NCI-H1105 treated with DMSO at 0.1 percent for 48 hours (cell line): ENCODE data around the gene KRTAP2-1.
"Not testable (repeated sequence)": the region's sequence is repeated elsewhere in the genome, so short reads cannot be mapped to it uniquely, and the experiment has no call there.

Experiments
- DNase-seq: peaks from one replicate; lab custom pipeline; 2025; lab: John Stamatoyannopoulos, UW

KRTAP2-1 gene

GRCh38 chr17:41012326-41013120 is 34.6 kb downstream of the KRTAP2-1 start:
- DNase-seq = peak; percentile 29

- DNase-seq = no peak
These were observed 36.7 kb downstream of the KRTAP2-1 start for GRCh38 chr17:41010441-41010840.

DNA sequence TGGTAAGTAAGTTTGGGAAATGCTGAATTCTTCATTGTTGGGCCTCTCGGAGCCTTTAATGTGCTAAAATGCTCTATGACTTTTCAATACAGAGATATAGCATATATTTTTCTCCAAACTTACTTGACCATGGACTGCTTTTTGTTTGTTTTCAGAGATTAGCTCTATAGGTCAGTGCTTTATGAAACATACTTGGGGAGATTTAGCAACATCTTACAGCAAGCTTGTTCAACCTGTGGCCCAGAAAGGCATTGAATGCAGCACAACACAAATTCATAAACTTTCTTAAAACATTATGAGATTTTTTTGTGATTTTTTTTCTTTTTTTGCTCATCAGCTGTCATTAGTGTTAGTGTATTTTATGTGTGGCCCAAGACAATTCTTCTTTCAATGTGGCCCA is 37.2 kb downstream of the KRTAP2-1 start:
- no peak for DNase-seq

GRCh38 chr17:41009301-41009760 is 37.8 kb downstream of the KRTAP2-1 start:
- DNase-seq = peak; percentile 85

DNA sequence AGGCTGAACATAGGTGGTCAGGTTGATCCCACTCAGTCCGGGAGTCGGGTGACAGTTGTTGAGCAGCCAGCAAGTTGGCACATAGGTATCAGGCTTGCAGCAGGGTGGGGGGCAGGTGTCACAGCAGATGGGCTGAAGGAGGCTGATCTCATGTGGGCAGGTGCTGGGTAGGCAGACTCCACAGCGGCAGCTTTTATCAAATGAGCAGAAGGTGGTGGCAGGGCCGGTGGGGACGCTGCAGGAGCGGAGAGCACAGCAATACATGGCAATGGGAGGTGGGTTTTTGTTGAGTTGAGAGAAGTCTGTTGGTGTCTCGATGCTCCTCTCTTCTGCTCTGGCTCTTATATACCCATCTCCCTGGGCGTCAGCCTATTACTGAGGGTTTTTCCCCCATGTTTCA is 38.3 kb downstream of the KRTAP2-1 start, which contains the start of gene KRTAP3-1:
TSS of gene KRTAP3-1 (minus strand) at position 318 of the 400 bp plus-strand sequence. CDS start at position 264, 54 bp downstream.
- DNase-seq = peak; percentile 94

DNA sequence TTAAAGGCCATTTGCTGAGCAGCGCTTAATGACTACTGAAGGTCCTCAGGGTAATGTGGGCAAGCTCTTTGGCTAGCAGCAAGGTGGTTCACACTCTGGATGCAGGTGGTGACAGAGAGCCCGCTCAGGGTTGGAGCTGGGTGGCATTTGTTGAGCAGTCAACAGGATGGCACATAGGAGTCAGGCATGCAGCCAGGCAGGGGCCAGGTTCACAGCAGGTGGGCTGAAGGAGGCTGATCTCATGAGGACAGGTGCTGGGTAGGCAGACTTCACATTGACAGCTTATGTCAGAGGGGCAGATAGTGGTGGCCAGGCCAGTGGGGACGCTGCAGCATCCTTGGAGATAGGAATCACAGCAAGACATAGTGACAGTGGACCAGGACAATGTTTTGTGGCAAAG is 42.7 kb downstream of the KRTAP2-1 start:
- peak; percentile 91 for DNase-seq

GRCh38 chr17:41003926-41004325 is 43.2 kb downstream of the KRTAP2-1 start:
- DNase-seq = peak; percentile 88

DNA sequence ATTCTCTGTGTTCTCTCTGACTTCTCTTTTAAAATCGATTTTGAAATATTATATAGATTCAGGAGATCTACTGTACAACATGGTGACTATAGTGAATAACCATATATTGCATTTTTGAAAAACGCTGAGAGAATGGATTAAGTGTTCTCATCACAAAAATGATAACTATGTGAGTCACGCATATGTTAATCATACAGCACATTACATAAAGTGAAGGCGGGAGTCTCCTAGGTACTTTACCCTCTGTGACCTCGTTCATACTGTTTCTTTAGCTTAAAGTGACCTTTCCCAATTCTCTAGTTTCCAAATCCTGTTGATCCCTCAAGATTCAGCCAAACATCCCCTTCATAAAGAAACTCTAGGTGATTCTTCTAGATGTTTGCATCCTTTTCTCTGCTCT is 44.3 kb downstream of the KRTAP2-1 start:
- no peak for DNase-seq

- DNase-seq = no peak
These were observed 45.3 kb downstream of the KRTAP2-1 start for GRCh38 chr17:41001795-41002194.

- not testable (repeated sequence) for DNase-seq
These were observed 47.6 kb downstream of the KRTAP2-1 start, which contains the start of gene KRTAP3-2 for GRCh38 chr17:40999563-40999962. TSS of gene KRTAP3-2 (minus strand) at chr17:40999906. CDS start at chr17:40999853, 53 bp downstream.

GRCh38 chr17:40997361-40997760 is 49.8 kb downstream of the KRTAP2-1 start:
- no peak for DNase-seq

DNA sequence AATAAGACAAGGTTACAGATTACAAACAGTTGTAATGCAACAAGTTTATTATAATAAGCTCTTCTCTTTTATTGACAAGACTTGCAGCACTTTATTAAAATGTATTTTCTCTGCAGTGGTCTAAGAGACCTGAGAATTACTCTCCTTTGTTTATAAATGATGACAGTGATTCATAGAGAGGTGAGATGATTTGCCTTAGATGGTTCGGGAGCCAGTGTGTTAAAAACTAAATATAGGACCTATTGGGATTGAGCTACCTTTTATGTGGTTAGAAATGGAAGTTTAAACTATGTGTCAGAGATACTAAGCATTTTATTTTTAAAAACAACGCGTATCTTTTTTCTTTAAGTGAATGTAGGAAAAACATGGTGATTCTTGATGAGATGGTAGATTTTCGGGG is 50.3 kb downstream of the KRTAP2-1 start:
- no peak for DNase-seq
